ENCODE data around the gene CALCR.
"Not testable (repeated sequence)": the region's sequence is repeated elsewhere in the genome, so short reads cannot be mapped to it uniquely, and the experiment has no call there.

The CALCR gene
- 0 reads per million in 2 experiments for total RNA-seq

DNA sequence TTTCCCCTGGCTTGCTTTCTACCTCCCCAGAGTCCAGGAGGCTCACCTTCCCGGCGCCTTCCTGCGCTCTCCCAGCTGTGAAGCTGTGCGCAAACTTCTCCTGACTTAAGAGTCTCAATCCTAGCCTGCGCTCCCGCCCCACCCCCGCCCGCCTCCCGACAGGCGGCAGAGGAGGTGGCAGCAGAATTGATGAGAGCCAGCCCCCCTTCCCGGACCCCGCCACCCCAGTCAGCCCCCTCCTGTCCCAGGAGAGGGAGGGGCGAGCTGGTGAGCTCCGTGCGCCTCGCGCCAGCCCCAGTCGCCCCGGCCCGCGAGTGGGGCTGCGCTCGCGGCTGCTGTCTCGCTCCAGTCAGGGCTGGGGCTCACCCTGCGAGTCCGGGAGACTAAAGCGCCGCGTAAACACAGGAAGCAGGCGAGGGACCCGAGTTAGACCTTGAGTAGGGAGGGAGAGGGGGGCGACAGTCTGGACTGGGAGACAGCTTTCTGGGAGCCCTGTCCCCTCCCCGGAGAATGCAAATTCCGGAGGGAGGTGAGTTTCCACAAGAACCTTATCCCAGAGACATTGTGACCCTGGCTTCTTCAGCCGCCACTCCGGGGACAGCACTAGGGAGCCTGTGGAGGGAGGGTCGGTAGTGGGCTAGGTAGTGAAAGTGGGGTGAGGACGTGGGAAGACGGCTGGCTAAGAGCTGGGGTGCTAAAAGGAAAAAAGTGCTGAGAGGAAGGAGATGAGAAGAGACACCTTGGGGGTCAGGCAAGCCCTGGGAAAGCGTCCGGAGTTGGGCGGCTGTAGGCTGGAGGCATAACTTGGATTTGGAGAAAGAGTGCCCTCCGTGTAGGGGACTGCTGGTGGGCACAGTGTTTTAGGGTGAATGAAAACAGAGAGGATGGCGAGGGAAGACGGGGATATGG is at the start of gene CALCR:
CALCR (minus strand) TSS at position 79 of the 909 bp plus-strand sequence. CDS start 87,743 bp downstream, outside the sequence.
- DNase-seq (ENCODE audit: low read depth), result no peak

DNA sequence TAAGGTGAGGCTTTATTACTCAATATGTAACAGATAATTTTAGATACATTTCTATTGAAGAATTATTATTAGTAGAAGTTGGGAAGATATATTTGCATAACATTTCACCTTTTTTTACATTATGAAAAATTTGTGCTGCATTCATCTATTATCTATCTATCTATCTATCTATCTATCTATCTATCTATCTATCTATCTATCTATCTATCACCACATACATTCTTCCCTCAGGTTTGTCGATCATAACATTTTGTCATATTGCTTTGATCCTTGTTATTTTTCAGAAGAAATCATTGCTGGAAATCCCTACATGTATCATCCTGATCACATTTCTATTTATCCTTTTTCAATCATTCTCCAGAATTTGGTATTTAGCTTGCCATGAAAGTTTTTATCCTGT is 49.3 kb upstream of the CALCR start:
- DNase-seq (ENCODE audit: low read depth), result no peak

DNA sequence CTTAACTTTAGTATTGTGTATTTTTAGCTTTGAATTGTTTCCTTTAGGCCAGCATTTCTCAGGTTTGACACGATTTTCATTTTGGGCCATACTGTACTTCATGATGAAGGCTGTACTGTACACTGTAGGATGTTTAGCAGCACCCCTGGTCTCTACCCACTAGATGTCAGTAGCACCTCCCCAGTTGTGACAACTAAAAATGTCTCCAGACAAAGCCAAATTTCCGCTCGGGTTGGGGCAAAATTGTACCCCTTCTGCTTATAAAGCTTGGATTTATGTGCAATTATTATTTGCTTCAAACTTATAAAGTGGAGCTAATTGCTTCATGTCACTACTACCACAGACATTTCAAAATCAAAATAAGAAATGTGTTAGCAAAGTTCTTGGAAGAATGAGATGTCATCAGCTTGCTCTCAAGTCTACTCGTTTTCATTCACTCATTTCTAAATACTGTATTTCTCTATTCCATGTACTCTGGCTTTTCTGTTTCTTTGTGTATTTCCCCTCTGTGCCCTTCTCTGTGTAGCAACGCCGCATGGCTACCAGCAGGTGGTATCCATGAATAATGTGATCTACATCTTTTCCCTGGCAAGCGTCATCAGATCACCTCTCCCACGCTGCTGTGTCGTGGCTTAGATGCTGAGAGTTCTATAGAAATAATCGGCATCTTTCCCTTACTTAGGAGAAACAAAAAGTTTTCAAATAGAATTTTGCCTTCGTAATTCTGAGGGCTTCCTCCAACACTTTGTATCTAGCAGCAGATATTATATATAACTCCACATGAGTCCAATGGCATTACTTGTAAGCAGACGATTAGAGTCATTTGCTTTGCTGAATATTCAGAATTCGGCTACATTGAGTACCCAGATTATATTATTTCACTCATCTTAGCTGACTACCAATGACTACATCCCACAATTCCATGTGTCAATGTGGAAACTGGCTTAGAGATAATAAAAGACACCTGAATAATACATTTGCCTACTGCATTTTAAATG is 47.8 kb upstream of the CALCR start:
- no peak for DNase-seq (ENCODE audit: low read depth)

DNA sequence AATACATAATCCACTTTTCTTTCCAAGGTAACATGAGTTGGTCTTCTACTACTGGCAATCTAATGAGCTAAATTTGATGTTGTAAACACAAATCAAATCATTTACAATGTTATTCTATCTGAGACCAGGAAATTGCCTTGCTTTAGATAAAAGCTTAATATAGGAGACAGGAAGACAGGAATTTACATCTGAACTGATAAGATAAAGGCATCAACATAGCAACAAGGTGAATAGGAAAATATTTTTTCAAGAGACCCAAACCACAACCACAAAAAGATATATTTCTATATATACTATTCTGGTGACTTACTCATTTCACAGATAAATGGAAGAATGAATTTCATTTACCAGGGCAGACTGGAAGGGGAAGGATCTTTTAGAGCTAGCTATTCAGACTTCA is 46.3 kb upstream of the CALCR start:
- DNase-seq (ENCODE audit: low read depth), result no peak

DNA sequence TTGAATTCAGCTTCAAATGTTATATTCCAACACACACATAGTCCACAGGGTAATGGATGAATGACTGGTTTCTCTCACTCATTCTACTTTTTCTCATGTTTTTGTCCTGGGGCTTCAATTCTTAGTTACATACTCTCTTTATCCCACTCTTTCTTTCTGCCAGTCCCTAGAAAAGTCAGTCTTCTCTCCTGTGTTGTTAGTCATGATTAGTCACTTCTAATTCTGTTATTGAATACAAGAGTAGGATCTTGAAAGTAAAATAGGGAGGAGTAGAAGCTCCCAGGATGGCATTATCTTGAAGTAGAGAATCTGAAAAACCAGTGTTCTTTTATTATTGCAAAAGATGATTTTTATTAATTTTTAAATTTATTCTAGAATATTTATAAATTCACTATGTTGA is 45.5 kb upstream of the CALCR start:
- no peak for DNase-seq (ENCODE audit: low read depth)

GRCh38 chr7:93601363-93601762 is 26.8 kb upstream of the CALCR start:
- no peak for DNase-seq (ENCODE audit: low read depth)

DNA sequence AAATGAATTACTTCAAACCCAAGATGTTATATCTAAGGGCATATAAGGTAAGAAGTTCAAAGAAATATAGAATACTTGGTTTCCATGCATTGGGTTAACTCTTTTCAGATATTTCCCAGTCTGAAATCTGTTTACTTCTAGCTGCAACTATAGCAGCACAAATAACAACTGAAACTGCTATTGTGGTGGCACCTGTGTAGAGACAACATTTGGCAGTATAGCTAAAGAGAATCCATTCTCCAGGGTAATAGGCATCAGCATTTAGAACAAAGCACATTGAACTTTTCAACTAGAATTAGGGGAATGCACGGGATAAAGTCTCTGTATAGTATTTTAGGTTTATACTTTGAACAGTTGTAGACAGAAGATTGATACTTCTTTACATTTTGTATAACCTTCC is 19.7 kb upstream of the CALCR start:
- no peak for DNase-seq (ENCODE audit: low read depth)

GRCh38 chr7:93592588-93593266 is 18.2 kb upstream of the CALCR start:
- DNase-seq (ENCODE audit: low read depth), result no peak

DNA sequence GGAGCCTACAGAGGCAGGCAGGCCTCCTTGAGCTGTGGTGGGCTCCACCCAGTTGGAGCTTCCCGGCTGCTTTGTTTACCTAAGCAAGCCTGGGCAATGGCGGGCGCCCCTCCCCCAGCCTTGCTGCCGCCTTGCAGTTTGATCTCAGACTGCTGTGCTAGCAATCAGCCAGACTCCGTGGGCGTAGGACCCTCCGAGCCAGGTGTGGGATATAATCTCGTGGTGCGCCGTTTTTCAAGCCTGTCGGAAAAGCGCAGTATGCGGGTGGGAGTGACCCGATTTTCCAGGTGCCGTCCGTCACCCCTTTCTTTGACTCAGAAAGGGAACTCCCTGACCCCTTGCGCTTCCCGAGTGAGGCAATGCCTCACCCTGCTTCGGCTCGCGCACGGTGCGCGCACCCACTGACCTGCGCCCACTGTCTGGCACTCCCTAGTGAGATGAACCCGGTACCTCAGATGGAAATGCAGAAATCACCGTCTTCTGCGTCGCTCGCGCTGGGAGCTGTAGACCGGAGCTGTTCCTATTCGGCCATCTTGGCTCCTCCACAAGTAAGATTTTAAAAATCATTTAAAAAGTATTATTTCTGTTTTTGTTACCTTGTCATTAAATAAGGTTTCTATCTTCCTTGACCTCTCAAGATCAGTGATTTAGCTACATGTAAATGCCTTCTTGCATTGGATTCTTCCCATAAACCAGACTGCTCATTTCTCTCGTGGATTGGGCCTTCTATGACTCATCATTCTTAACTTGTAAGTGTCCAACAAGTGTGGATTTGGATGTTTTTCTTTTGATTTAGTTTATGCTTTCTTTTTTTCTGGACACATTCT is 16.9 kb upstream of the CALCR start:
- not testable (repeated sequence) for DNase-seq (ENCODE audit: low read depth)

DNA sequence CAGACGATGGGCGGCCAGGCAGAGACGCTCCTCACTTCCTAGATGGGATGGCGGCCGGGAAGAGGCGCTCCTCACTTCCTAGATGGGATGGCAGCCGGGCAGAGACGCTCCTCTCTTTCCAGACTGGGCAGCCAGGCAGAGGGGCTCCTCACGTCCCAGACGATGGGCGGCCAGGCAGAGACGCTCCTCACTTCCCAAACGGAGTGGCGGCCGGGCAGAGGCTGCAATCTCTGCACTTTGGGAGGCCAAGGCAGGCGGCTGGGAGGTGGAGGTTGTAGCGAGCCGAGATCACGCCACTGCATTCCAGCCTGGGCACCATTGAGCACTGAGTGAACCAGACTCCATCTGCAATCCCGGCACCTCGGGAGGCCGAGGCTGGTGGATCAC is 11.9 kb upstream of the CALCR start:
- DNase-seq (ENCODE audit: low read depth), result not testable (repeated sequence)

DNA sequence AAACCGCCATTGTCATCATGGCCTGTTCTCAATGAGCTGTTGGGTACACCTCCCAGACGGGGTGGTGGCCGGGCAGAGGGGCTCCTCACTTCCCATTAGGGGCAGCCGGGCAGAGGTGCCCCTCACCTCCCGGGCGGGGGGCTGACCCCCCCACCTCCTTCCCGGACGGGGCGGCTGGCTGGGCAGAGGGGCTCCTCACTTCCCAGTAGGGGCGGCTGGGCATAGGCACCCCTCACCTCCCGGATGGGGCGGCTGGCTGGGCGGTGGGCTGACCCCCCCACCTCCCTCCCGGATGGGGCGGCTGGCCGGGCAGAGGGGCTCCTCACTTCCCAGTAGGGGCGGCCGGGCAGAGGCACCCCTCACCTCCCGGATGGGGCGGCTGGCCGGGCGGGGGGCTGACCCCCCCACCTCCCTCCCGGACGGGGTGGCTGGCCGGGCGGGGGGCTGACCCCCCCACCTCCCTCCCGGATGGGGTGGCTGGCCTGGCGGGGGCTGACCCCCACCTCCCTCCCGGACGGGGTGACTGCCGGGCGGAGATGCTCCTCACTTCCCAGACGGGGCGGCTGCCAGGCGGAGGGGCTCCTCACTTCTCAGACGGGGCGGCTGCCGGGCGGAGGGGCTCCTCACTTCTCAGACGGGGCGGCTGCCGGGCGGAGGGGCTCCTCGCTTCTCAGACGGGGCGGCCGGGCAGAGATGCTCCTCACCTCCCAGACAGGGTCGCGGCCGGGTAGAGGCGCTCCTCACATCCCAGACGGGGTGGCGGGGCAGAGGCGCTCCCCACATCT is 11.4 kb upstream of the CALCR start:
- DNase-seq (ENCODE audit: low read depth), result not testable (repeated sequence)

DNA sequence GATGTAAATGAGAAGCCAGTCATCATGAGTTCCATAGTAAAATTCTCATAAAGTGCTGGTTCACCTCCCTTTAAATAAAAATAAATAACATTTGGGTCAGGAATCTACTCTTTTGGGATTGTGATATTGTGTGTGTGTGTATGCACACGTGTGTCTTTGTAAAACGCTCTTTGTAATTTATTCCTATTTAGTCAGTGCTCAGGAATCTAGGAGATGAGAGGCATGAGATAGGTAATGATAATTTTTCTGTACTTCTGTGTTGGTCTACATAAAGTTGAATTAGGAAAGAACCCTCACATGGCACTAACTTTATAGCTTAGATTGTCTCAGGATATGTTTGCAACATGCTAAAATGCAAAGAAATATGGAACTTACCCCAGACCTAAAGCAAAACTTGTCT is 4.9 kb upstream of the CALCR start:
- DNase-seq (ENCODE audit: low read depth), result no peak

DNA sequence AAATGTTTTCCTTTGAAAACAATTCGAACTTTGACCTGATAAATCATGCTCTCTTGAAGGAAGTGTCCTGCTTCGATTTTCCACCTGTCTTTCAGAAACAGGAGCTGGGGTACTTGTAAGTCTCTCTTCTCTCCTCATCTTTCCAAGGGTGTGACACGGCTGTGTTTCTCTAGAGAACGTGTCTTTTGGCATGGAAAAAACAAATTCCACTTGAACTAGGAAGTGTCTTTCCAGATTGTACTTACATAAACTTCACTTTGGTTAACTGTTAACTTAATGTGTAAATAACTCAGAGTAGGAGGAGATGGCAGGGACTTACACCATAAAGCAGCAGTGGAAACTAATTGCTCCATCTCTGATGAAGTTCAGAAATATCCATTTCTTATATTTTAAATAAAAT is 4.2 kb upstream of the CALCR start:
- DNase-seq (ENCODE audit: low read depth), result no peak

DNA sequence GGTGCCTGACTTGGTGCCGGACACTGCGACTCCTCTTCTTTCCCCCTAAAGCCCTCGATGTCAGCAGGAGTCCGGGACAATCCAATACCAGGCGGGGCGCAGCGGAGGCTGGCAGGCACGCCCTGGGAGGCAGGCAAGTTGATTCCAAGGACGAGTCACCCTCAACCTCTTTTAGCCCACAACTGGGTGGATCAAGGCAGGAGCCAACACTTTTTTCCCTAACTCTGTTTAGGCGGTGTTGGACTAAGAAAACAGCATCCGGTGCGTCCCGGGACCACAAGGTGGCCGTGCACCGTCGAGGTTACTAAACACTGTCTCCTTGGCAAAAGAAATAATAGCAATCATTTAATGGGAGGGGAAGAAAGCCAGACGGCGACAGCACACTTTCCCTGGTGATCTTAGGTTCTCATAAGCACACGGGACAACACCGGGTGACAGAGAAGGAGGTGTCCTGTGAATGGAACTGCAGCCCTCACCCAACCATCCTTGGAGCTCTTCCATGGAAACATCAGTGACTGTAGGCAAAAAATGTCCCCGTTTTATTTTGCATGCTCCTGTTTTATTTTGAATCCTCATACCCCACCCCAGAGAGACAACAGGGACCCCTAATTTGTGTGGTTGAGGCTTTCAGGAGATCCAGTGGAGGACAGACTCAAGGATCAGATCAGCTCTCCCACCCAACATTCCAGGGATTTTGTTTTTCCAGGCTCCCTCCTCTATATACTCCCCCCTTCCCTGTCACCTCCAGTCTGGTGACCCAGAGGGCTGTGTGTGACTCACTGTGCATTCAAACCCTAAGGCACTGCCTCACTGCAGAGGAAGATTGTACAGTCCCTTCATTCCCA is 1.3 kb upstream of the CALCR start:
- no peak for DNase-seq (ENCODE audit: low read depth)

DNA sequence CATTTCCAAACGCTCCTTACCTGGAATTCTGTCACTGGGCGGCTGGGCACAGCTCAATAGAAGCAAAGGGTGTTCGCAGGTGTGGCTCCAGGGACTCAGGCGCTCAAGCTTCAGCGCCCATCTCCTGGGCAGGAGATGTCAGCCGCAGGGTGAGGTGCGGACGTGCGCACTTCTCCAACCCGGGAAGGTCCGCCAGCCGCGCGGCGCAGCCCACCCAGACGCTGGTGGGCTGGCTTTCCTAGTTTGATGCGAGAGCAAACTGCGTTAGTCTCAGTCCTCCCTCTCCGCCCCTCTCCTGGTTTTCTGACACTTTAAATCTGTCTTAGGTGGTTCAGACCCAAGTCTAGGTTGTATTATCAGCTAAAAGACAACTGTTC is 267 bp downstream of the CALCR start:
- no peak for DNase-seq (ENCODE audit: low read depth)

DNA sequence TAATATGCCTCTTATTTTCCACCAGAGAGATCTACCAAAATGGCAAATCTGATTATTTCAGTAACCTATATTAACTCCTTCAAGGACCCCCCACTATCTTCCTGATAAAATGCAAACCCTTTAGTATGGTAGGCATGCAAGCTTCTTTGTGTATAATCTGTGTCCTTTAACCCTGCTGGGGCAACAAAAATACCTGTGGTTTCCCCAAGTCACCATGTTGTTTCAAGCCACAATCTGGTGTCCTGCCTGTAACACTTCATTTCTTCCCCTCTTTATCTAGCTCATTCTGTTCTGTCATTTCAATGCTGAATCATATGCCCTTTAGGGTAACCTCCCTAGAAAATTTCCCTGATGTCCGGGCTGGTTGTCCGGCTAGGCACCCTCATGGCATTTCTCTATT is 5.3 kb downstream of the CALCR start:
- no peak for DNase-seq (ENCODE audit: low read depth)

DNA sequence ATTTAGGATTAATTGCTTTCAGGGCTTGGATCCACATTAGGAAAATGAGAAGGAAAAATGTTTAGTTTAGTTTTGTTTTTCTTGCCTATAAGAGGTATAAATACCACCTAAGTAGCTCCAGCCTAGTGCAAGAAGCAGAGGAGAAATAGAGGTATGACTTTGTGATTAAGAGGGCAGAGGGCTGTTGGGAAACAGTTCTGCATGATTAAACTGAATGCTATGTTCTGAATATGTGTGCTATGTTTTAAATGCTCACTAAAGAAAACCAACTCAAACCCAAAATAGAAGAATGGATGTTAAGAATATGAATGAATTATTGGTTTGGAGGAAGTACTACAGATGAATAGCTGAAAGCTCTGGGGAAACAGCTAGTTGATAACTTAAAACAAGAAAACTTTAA is 7.6 kb downstream of the CALCR start:
- no peak for DNase-seq (ENCODE audit: low read depth)

GRCh38 chr7:93563584-93563983 is 10.9 kb downstream of the CALCR start:
- no peak for DNase-seq (ENCODE audit: low read depth)

DNA sequence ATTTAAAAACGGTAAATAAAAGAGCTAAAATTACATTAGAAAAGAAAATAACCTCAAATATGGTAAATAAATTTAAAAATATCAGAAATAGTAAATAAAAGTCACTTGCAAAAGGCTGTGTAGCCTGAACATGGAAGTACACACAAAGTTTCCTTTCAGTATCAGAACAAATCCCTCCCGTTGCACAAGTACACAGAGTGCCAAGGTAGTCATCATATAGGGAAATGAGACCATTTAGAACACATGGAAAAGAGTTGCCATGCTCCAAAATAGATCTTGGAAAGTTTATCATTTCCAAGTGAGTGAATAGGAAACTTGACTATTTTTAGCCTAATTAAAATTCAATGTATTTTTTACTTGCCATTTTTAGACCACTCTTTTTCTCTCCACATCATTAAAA is 11.6 kb downstream of the CALCR start:
- no peak for DNase-seq (ENCODE audit: low read depth)

Data from T follicular helper cell (primary cell).